Posterior cingulate gyrus (tissue), 11 donors: ENCODE data around the gene KAT6B.
"Not testable (repeated sequence)": the region's sequence is repeated elsewhere in the genome, so short reads cannot be mapped to it uniquely, and the experiment has no call there.

Experiments used
- DNase-seq, 10 donors: peaks; one replicate each; pipeline versions ENCODE4 v3.0.0 to v3.0.0-alpha.2; 2020 to 2021; ENCODE audit warnings: mixed read lengths in 3 of 10
- intact Hi-C: fragments of 100-400 bp; cut with DNase I; formaldehyde crosslinking; loops from one replicate; pipeline ENCODE4 v1.15.1; 2023

Gene KAT6B

DNA sequence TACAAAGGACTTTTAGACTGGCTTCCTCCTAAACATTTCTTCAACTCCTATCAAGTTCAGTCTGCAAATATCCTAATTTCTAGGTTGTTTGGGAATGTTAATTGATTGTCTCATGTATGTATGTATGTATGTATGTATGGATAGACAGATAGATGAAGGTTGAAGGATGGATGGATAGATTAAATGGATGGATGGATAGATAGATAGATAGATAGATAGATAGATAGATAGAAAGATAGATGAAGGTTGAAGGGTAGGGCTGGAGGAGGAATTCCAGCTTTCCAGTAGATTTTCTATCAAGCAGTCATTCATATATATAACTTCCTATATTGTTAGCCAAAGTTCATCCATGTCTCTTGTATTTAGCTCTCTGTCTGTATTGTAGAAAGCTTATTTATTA is 85.8 kb downstream of the KAT6B start:
- no peak for DNase-seq
- intact Hi-C loops, result no loop called here

DNA sequence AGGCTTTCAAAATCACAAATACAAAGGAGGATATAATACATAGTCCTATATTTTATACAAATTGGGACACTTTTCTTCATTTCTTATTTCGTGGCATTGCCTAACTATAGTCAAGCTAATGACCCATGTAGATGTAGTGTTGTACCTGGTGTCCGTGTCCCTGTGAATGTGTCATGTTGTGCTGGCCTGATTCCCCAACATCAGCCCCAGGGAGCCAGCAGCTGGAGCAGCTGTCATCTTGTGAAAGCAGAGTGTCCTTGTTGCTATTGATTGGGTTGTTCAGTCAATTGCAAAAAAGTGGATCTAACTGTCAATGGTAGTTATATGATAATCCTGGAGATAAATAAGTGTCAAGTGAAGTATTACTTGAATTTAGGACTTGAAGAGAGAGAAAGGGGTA is 86.3 kb downstream of the KAT6B start:
- intact Hi-C loops, result no loop called here
- DNase-seq, result no peak

DNA sequence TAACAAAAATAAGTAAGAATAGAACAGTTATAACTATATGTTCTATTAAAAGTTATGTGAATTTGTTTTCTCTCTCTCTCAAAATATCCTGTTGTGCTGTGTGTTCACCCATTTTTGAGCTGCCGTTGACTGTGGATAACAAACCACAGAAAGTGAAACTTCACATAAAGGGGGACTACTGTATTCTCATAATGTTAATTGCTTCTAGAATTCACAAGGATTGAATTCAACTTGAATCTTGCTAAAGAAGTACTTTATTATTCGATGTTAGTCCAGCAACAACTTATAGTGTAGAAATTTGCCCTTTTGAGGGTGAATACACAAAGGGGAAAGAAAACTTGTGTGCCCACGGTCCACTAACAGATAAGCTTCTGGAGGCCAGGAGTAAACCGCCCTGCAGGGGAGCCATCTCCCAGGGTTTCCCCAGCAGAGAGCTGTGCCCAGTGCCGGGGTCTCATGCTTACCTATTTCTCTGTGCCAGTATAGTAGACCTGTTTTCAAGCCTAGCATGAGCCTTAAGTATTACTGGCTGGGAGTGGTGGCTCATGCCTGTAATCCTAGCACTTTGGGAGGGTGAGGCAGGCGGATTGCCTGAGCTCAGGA is 87.1 kb downstream of the KAT6B start:
- intact Hi-C loops, result no loop called here
- no peak for DNase-seq

DNA sequence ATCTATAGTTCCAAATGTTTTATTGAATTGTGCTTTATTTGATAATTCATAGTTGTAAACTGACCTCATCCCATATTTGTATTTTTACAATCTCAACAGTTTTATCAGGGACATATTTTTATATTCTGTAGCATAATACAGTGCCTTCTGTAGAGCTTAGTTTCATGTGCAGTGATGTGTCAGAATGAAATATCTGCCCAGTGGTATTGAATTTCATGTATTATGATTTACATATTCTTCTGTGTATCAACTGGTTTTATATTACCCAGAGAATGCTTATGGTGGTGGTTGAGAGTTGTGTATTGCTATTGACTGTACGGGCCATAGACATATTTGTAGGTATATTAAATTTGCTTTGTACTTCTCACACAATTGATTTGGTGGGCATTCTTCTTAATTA is 89.9 kb downstream of the KAT6B start:
- DNase-seq, result no peak
- intact Hi-C loops, result no loop called here

DNA sequence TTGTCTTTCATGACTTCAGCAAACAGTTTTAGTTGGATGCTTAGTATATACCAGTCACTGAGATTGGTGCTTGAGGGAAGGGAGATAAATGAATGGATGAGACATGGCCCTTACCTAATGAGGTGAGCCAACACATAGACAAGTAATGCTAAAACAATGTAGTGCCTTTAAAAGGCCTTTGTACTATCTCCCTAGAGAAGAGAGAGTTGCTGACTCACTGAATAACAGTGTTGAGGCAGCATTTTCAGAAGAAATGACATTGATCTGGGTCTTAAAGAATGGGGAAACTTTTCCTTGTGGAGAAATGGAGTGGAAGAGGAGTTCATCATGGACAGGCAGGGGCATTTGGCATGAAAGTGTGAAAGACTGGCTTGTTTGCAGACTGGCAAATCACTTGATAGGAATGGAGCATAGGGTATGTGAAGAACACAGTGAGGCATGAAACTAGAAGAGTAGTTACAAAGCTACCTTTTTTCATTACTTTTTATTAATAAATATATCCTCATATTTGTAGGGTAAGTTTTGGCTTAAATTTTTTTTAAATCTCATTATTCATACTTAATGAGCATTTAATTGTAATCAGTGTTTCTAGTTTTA is 91.2 kb downstream of the KAT6B start:
- no peak for DNase-seq
- intact Hi-C loops, result no loop called here

DNA sequence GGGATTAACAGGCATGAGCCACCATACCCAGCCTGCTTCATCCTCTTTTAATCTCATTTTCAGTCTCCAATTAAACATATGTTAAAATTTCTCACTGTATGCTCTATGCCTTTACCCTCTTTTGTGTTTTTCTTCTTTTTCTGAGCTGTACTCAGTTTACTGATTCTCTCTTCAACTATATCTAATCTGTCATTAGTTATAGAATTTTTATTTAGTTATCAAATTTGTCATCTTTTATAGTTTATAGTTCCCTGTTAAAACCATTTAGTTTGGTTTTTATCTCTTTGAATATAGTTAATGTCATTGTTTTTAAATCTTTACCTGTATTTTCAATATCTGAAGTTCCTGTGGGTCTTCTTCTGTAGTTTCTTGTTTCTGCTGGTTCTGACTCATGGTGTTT is 93.3 kb downstream of the KAT6B start:
- no peak for DNase-seq

DNA sequence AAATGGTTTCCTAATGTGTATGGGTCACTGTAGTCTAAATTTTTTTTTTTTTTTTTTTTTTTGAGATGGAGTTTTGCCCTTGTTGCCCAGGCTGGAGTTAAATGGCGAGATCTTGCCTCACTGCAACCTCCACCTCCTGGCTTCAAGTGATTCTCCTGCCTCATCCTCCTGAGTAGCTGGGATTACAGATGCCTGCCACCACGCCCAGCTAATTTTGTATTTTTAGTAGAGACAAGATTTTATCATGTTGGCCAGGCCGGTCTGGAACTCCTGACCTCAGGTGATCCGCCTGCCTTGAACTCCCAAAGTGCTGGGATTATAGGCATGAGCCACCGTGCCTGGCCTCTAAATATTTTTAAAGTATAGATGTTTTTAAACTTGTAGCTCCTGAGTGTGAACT is 94.7 kb downstream of the KAT6B start:
- not testable (repeated sequence) for DNase-seq
- intact Hi-C loops, result loop anchor here (10.0 kb wide), 2 partner anchors 64 to 96 kb away; partner anchors contain the start of gene KAT6B

More for the DNA sequence above, 93.3 kb downstream of the KAT6B start:
- intact Hi-C loops, result loop anchor here (10.0 kb wide), 2 partner anchors 65 to 95 kb away; partner anchors contain the start of gene KAT6B

DNA sequence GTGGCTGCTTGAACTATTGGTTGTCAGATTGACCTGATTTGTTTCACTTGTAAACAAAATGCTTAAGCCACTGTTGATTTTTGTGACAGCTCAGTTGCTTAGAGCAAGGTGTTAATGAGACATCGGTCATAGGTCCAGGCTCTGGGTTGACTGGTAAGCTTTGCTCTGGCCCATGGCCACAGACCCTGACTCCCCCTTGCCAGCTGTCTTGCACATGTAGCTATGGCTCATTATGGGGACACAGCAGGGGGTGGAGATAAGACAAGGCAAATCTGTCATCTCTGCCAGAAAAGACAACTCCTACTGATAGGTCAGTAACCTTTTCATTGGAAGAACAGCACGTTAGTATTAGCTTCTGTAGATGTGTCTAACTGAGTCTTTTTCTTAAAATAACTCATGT is 95.3 kb downstream of the KAT6B start:
- no peak for DNase-seq
- intact Hi-C loops, result loop anchor here (10.0 kb wide), 2 partner anchors 63 to 97 kb away; partner anchors contain the start of gene KAT6B

DNA sequence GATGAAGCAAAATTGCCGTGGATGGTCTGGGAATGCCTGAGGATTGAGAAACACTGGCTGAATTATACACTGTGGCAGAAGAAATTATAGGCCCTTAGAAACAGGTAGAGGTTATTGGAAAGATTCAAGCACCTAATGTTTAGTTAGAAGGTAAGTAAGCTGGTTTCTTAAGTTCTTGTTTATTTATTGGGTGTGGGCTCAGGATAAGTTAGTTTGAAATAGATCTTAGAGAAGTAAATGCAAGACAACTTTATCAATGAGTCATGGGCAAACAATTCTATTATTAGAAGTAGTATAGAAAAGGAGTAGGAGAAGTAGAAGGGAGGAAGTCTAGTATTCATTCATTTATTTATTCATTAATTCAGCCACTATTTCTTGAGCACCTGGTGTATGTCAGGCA is 96.5 kb downstream of the KAT6B start:
- DNase-seq, result no peak
- intact Hi-C loops, result loop anchor here (10.0 kb wide), 2 partner anchors 62 to 98 kb away; partner anchors contain the start of gene KAT6B

DNA sequence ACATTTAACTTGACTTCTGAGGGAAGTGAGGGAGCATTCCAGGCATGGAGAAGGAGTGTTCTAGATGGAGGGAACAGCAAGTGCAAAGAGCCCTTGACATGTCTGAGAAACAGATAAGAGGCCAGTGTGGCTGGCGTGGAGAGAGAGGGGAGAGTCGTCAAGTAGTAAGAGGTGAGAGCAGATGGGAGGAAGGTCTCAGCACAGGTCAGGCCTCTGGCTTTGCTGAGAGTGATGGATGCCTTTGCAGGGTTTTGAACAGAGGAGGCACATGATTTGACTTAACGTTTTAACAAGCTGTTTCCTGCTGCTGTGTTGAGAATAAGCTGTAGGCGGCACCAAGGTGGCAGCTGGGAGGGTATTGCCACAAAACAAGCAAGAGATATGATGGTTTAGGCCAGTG is 97.2 kb downstream of the KAT6B start:
- DNase-seq, result no peak
- intact Hi-C loops, result loop anchor here (10.0 kb wide), 2 partner anchors 61 to 99 kb away; partner anchors contain the start of gene KAT6B

DNA sequence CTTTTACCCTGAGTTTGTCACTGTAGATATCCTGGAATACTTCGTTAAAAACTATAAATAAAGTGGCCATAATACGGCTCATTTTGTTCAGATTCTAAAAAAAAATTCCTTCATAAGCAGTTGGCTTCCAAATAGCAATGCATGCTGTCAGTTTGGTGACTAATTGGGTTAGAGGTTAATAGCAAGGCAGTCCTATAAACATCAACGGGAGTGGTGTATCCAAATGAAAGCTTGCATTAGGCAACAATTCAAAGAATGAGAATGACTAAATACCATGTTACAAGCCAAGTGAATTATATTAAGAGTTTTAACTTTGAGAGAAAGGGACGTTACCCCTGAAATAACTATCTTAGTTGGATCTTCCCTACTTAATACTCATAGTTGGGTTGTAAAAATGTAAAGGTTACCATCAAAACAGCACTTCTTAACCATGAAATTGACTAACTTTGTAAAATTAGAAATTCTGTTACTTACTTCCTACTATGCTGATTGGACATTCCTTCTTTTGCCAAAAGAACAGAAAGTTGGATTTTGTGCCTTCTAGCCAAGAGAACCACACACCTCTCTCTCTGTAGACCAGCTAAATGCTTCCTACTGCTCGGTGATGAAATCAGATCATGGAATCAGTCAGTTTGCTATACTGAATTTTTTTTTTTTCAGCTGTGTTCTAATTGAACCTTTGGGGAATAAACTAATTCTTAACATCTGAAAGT is 98.0 kb downstream of the KAT6B start:
- no peak for DNase-seq
- intact Hi-C loops, result loop anchor here (10.0 kb wide), 2 partner anchors 60 to 100 kb away; partner anchors contain the start of gene KAT6B

DNA sequence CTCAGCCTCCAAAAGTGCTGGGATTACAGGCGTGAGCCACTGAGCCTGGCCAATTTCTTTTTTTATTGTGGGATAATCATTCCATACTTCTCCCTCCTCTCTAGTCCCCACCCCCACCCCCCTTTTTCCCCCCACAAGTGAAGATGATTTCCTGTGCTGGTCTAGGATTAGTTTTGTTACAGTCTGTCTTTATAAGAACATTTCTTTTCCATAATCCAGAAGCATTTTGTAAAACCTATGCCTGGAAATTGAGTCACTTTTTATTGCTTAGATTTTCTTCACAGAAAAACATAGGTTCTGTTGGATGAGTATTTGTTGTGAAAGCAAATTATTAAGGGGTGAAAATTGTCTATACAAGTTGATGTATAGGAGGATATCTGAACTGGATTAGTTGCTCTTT is 98.9 kb downstream of the KAT6B start:
- DNase-seq, result no peak
- intact Hi-C loops, result loop anchor here (10.0 kb wide), 2 partner anchors 60 to 100 kb away; partner anchors contain the start of gene KAT6B

DNA sequence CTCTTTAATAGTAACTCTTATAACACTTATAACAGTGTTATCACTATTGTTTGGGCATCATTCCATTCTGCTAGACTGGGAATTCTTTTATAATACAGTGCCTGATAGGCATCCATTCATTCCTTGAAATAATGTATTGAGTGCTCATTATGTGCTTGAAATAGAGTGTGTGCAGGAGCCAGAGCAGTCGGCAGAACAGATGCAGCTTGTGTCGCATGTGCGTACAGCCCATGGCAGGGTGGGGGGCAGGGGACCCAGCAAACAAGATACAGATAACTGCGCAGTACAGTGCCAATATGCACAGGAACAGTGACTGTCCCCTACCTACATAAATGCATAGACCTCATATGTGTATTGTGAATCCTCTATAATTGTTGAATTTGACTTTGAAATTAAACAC is 99.3 kb downstream of the KAT6B start:
- intact Hi-C loops, result loop anchor here (10.0 kb wide), 2 partner anchors 59 to 101 kb away; partner anchors contain the start of gene KAT6B
- DNase-seq, result peak in 1 of 10 donors; percentile 61

DNA sequence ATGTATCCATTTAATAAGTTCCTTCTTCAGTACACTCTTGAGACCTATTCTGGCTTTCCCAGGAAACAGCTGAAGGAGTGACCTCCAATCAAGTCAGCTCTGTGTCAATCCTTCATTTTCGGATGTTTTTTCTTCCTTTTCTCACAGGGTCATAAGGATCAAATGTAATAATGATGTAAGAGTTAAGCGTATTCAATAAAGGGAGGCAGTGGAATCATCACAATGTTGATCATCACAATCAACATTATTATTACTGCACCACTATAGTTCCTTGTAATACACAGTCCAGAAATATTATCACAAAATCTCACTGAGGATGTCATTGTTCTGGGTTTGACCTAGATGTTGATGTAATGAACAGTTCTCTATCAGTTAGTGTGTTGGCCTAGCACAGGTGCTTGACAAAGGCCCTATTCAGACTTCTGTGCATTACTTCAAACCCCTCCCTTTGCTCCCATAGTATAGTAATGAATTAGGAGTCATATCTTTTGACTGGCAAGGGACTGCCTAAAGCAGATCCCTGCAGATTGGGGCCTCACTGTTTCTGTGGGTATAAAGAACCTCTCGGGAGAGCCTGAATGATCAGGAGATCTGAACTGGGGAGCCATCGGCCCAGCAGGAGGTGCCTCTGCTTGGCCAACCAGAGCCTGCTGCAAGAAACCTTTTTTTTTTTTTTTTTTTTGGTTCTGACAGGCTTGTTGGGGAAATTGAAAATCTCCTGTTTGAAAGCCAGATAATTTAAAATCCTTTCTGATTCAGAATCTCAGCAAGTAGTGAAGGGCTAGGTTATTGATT is 100.6 kb downstream of the KAT6B start:
- peak in 1 of 10 donors; percentile 82 for DNase-seq

DNA sequence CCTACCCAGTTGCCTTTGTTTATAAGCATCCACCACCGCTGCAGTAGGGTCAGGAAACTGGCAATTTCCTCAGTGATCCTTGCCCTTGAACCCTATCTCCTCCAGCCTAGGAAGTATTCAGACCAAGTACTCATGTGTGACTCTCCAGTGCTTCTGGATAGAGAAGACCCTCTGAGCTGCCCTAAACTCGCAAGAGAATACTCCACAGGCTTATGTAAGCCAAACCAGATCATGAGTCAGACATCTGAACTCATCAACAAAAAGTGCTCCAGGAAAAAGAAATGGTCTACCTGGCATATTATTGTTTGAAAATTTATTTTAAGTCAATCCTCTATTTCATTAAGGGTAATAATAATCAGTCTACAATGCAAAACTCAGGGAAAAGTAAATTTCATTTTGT is 101.3 kb downstream of the KAT6B start:
- intact Hi-C loops, result loop anchor here (10.0 kb wide), 2 partner anchors 57 to 103 kb away; partner anchors contain the start of gene KAT6B
- DNase-seq, result no peak

More for the DNA sequence above, 100.6 kb downstream of the KAT6B start:
- intact Hi-C loops, result loop anchor here (10.0 kb wide), 2 partner anchors 58 to 102 kb away; partner anchors contain the start of gene KAT6B

DNA sequence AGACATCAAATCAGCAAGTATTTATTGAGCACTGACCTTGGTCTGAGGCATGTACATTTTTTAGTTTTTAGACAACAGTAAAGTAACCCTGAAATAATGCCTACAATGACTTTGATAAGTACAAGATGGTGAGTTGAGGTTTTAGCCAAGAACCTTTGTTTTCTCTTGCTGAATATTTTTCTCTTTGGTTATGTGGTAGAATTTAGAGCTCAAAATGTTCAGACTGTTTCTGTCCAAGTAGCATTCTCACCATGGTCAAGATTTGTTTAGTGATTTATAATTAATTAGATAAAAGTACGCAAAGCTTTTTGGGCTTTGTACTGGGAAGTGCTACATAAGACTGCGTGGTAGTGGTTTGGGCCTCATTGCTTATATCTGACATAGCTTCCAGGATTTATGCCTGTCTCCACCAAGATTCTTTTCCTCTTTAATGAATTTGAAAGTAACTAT is 102.4 kb downstream of the KAT6B start:
- intact Hi-C loops, result loop anchor here (10.0 kb wide), 2 partner anchors 56 to 104 kb away; partner anchors contain the start of gene KAT6B
- no peak for DNase-seq

DNA sequence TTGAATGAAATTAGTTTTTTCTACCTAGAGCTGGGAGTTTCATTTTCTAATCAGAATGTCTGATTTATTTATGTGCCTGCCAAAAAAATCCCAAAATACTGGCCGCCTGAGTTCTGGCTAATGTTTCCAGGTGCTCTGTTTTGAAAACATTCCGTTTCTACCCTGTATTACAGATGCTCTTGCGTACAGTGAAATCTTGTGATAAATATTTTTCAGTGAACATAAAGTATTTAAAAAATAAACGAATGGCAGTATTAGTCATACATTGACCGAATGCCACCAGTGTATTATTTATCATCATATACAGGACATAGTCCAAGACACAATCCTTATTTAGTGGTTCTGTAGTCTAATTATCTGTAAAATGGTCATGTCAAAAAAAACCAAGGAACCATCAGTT is 102.8 kb downstream of the KAT6B start:
- no peak for DNase-seq
- intact Hi-C loops, result loop anchor here (10.0 kb wide), 2 partner anchors 56 to 104 kb away; partner anchors contain the start of gene KAT6B

DNA sequence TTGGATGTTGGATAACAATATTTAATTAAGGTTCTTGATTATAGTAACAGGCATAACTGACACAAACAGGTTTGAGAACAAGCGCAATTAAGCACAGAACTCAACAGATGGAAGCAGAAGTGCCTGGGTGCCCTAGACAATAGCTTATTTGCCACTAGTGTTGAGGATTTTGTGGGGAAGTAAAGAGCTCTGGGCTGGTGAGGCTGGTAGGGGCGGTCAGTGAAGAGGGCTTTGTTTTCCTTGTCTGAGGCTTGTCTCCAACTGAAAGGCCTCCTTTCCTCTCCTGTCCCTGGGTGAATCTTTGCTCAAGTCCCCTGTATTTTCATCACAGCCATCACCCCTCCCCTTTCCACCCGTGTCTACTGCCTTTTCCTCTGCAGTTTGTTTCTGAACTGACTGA is 104.6 kb downstream of the KAT6B start:
- intact Hi-C loops, result no loop called here
- peak in 3 of 10 donors; percentile 16 to 61 (median 35) for DNase-seq

DNA sequence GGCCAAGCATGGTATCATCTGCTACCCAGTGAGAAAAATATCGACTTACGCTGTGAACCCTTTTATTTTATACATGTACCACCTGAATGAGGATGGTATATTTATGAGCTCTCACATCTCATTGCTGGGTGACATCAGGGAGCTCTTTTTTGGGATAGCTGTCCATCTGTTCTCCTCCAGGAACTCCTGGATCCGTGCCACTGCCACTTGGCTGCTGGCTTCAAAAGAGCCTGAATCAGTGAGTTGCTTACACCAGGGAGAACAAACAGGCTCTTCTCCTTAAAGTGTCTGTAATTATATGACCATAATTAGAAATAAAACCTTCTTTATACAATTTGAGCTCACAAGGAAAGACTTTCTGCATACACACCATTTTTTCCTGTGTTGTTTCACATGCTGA is 106.2 kb downstream of the KAT6B start:
- peak; percentile 54 to 96 (median 79) for DNase-seq
- intact Hi-C loops, result no loop called here
